Common myeloid progenitor, CD34-positive (primary cell): ENCODE results near the gene KNCN.
A peak's percentile ranks its signal among the peaks of the same experiment; 100 is the strongest.

Experiments
- CTCF ChIA-PET: fragments of 350-600 bp; sonication (Branson Sonifier 250); formaldehyde crosslinking; loops from one replicate; lab custom pipeline; 2021; ENCODE audit warnings: antibody characterized with exemption; lab: Charles Lee
- POLR2A ChIA-PET: fragments of 350-600 bp; sonication (Branson Sonifier 250); formaldehyde crosslinking; loops from one replicate; lab custom pipeline; 2021; ENCODE audit warnings: antibody characterized with exemption; lab: Charles Lee
- DNase-seq, 3 donors: peaks; one replicate each; pipeline versions ENCODE4 v3.0.0 to v3.0.0-alpha.2; 2013
- H3K27ac ChIP-seq, 2 experiments: 1 replicate in 1 of 2; 2 replicates in 1 of 2; pipeline ENCODE4 v1.7.0; 2013; ENCODE audit warnings: inconsistent platforms in 2 of 2, low read length in 2 of 2, mild to moderate bottlenecking in 2 of 2, low read depth in 1 of 2, moderate library complexity in 1 of 2; ENCODE audit not compliant: severe bottlenecking in 2 of 2, insufficient read depth in 1 of 2, poor library complexity in 1 of 2
- H3K27me3 ChIP-seq, 5 experiments: replicated peaks in 2 of 5; 1 replicate in 3 of 5; 2 replicates in 2 of 5; pipeline versions ENCODE4 v1.6.1 to v1.7.0; 2013; ENCODE audit warnings: low read length in 4 of 5, mild to moderate bottlenecking in 2 of 5, moderate library complexity in 2 of 5, inconsistent platforms in 1 of 5; ENCODE audit not compliant: insufficient read depth in 5 of 5, control insufficient read depth in 4 of 5
- H3K36me3 ChIP-seq, 4 experiments: 1 replicate in 2 of 4; 2 replicates in 2 of 4; pipeline versions ENCODE4 v1.6.1 to v1.7.0; 2013; ENCODE audit warnings: low read length in 3 of 4, control low read depth in 1 of 4, mild to moderate bottlenecking in 1 of 4; ENCODE audit not compliant: control insufficient read depth in 4 of 4, insufficient read depth in 4 of 4
- H3K4me1 ChIP-seq, 4 experiments: 1 replicate in 3 of 4; 2 replicates in 1 of 4; pipeline versions ENCODE4 v1.6.1 to v1.7.1; 2013; ENCODE audit warnings: low read length in 3 of 4, mild to moderate bottlenecking in 3 of 4, control low read depth in 1 of 4, inconsistent platforms in 1 of 4, moderate library complexity in 1 of 4; ENCODE audit not compliant: control insufficient read depth in 4 of 4, insufficient read depth in 4 of 4; ENCODE audit errors: control extremely low read depth in 1 of 4
- H3K4me3 ChIP-seq, 7 experiments: 1 replicate in 4 of 7; 2 replicates in 3 of 7; pipeline versions ENCODE4 v1.5.1 to v1.7.0; 2013; ENCODE audit warnings: mild to moderate bottlenecking in 7 of 7, low read length in 6 of 7, moderate library complexity in 6 of 7, inconsistent platforms in 2 of 7, low read depth in 2 of 7, control low read depth in 1 of 7; ENCODE audit not compliant: insufficient read depth in 4 of 7, control insufficient read depth in 1 of 7; ENCODE audit errors: extremely low read depth in 1 of 7
- H3K9me3 ChIP-seq, 5 experiments: 1 replicate in 4 of 5; 2 replicates in 1 of 5; pipeline versions ENCODE4 v1.6.1 to v1.7.1; 2013; ENCODE audit warnings: low read length in 4 of 5, mild to moderate bottlenecking in 2 of 5, inconsistent platforms in 1 of 5, low read depth in 1 of 5, moderate library complexity in 1 of 5; ENCODE audit not compliant: control insufficient read depth in 4 of 5, insufficient read depth in 2 of 5; ENCODE audit errors: control extremely low read depth in 1 of 5
- WGBS: methylation state at CpG from one replicate; pipeline ENCODE4 v1.1.5; 2013; ENCODE audit not compliant: insufficient coverage; 5-methylcytosine and 5-hydroxymethylcytosine counted together

Gene KNCN

DNA sequence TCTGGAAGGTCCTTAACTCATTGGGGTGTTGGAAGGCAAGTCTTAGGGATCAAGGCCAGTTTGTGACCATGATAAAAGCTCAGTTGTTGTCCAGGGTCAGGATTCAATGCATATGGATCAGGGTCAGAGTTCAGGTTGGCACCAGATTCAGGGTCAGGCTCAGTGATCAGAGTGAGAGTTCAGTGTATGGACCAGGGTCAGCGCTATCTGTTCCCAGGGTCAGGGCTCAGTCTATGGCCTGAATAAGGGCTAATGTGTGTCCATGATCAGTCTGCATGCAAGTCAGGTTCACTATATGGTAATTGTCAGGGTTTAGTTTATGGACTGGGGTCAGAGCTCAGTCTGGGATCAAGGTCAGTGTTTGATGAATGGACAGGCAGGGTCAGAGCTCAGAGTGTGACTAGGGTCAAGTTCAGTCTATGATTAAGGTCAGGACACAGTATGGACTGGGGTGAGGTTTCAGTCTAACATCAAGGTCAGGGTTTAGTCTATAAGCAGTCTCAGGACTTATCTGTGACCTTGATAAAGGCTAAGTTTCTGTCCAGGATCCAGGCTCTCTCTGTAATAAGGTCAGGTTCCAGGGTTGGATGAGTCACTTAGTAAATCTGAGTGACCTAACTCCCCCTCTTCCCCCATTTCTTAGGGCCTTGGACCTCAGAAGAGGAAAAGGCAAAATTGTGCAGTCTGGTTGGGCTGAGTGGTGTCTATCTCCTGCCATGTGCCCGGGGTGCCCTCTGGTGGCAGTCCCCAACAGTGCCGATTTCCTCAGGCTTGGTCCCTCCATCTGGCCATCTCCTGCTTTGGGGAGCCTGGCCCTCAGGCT, 23.8 kb downstream of the KNCN start:
- ChIA-PET CTCF (interaction anchor here (0.6 to 10.8 kb wide), 23 partner anchors 9 to 198 kb away, joined by 3 to 161 read pairs (median 4); partner anchors contain the start of gene DMBX1), POLR2A (no interaction called here)
- Histone ChIP-seq H3K36me3 (no peaks in the 10 kb centered on the region), H3K27ac (no peak overlapping the region), H3K4me1 (peaks cover 0 to 8% (median 3%) of the 10 kb centered on the region in 4 experiments), H3K4me3 (no peak overlapping the region), H3K27me3 (peaks cover 0 to 60% (median 49%) of the 10 kb centered on the region in 5 experiments), H3K9me3 (no peaks in the 10 kb centered on the region)
- DNase-seq, result peak; percentile 63 to 79 (median 72)
- WGBS, result 33% methylated on average over 3 of the region's 3 CpGs

DNA sequence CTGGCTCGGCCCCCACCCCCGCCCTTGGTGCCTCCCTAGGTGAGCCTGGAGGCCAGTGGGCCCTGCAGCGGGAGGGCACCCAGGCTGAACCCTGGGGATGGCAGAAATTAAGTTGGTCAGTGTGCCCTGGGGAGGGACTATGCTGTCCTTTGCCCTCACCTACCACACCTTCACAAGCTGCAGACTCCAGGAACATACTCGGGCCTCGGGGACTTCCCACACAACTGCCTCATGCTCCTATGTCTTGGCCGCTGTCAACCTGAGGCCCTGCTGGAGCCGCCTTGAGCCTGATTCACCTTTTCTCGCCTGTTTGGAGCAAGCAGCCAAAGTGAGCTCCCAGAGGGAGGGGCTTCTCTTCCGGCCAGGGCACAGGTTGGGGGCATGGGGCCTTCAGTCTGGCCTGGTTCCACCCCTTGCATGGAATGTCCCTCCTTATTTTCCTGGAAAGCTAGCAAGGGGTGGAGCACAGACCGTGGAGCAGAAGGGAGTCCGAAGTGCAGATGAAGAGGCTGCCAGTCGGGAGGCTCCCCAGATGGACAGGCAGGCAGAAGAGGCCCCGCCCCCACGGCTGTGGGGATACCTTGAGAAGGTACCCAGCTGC, 24.7 kb downstream of the KNCN start:
- 77% methylated on average over 11 of the region's 14 CpGs for WGBS
- no peak overlapping the region for H3K27ac ChIP-seq
- H3K9me3 ChIP-seq, result no peaks in the 10 kb centered on the region
- H3K36me3 ChIP-seq, result no peaks in the 10 kb centered on the region
- DNase-seq, result no peak
- ChIA-PET POLR2A (no interaction called here), CTCF (interaction anchor here (0.8 to 10.8 kb wide), 20 partner anchors 9 to 199 kb away, joined by 3 to 161 read pairs (median 5); partner anchors contain the start of gene DMBX1)
- no peak overlapping the region for H3K4me3 ChIP-seq
- peaks cover 0 to 54% (median 46%) of the 10 kb centered on the region in 5 experiments for H3K27me3 ChIP-seq
- peaks cover 0 to 15% (median 8%) of the 10 kb centered on the region in 4 experiments for H3K4me1 ChIP-seq

DNA sequence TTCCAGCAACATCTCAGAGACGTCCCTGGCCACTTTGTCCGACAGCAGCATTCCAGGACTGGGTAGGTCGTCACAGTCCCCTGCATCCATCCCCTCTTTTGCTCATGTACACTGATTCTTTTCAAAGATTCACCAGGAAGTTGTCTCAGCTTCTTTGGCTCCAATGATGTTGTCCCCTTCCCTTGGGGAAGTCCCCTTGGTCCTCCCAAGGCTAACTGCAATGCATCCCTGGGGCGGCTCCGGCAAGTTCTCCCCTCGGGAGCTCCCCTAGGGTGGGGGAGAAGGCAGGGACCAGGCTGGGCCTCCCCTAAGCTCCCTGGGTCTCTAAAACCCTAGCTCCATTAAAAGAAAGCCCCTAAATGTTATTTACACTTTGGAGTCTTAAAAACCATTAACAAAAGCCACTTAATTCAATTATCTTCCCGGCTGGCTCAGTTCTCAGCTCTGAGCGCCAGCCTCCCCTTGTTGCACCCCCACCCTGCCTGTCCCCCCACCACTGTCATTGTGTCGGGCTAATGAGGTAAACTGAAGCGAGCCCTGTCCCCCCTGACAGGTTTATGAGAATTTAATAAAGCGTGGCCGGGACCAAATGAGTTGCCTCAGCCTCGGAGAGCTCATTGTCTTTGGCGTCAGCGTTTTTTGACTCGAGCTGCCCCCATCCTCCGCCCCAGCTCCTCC, 25.3 kb downstream of the KNCN start:
- WGBS, result 69% methylated on average over 14 of the region's 17 CpGs
- Histone ChIP-seq H3K36me3 (no peaks in the 10 kb centered on the region), H3K27me3 (peaks cover 0 to 50% (median 41%) of the 10 kb centered on the region in 5 experiments), H3K27ac (peak overlapping the region in 1 of 2 experiments; percentile 3), H3K9me3 (no peaks in the 10 kb centered on the region), H3K4me3 (no peak overlapping the region), H3K4me1 (peaks cover 0 to 18% (median 10%) of the 10 kb centered on the region in 4 experiments)
- ChIA-PET CTCF (interaction anchor here (1.1 to 10.8 kb wide), 11 partner anchors 8 to 124 kb away, joined by 3 to 161 read pairs (median 8); partner anchors contain the start of gene DMBX1), POLR2A (no interaction called here)
- no peak for DNase-seq

DNA sequence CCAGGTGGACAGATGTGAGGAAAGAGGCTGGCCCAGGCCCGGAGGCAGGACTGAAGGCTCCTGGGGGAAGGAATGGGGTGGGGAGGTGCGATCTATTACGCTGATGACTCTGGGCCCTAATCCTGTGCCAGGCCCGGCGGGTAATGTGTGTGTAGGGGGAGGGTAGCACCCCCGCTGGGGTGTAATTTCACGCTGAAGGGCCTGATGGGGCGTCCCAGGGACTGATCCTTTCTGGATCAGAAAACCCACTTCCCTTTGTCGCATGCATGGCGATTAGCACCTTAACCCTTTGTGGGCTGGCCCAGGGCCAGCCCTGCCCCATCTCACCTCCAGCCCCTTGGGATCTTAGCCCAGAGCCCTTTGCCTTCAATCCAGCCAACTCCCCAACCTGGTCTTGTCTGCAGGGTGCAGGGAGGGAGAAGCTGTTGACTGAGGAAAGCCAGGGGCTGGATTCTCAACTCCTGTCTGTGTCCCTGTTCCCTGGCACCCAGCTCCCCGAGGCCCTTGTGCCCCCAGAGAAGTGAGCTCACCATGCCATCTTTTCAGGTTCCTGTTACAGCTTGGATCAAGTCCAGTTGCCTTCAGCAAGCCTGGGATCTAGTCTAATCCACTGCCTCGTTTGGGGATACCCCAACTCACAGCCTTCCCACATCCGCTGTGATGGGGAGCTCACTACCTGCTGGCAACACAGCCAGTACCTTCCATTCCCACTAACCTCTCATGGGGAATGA, 26.0 kb downstream of the KNCN start:
- Histone ChIP-seq H3K27me3 (peaks cover 0 to 46% (median 35%) of the 10 kb centered on the region in 5 experiments), H3K4me3 (no peak overlapping the region), H3K36me3 (no peaks in the 10 kb centered on the region), H3K27ac (no peak overlapping the region), H3K4me1 (peaks cover 0 to 18% (median 10%) of the 10 kb centered on the region in 4 experiments), H3K9me3 (no peaks in the 10 kb centered on the region)
- no peak for DNase-seq
- POLR2A ChIA-PET, result no interaction called here
- 55% methylated on average over 7 of the region's 13 CpGs for WGBS
- CTCF ChIA-PET, result interaction anchor here (1.1 to 10.8 kb wide), 10 partner anchors 8 to 116 kb away, joined by 3 to 161 read pairs (median 10); partner anchors contain the start of gene DMBX1

DNA sequence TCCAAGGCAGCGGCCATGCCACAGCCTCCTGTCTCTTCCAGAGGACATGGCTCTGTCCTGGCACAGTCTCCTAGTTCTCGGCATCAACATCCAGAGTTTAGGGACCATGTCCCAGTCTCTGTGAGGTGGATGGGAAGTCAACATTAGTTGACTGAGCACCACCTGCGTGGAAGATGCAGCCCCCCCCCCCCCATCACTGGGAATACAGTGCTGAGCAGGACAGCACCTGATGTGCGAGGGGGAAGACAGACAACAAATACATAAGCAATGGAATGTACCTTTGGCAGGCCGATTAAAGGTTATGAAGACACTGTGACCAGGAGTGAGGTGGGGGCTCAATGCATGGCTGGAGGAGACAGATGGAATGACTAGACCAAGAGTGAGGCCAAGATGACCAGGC, 26.6 kb downstream of the KNCN start:
- Histone ChIP-seq H3K27me3 (peaks cover 0 to 40% (median 31%) of the 10 kb centered on the region in 5 experiments), H3K36me3 (no peaks in the 10 kb centered on the region), H3K4me3 (no peak overlapping the region), H3K4me1 (peaks cover 0 to 18% (median 10%) of the 10 kb centered on the region in 4 experiments), H3K27ac (no peak overlapping the region), H3K9me3 (no peaks in the 10 kb centered on the region)
- POLR2A ChIA-PET, result no interaction called here
- DNase-seq, result no peak
- 93% methylated on average over 5 of the region's 5 CpGs for WGBS
- CTCF ChIA-PET, result interaction anchor here (1.1 to 6.6 kb wide), 2 partner anchors 9 to 46 kb away, joined by 3 to 100 read pairs; no protein-coding TSS in a partner anchor
